ENCODE data around the gene FLNB.

The FLNB gene

DNA sequence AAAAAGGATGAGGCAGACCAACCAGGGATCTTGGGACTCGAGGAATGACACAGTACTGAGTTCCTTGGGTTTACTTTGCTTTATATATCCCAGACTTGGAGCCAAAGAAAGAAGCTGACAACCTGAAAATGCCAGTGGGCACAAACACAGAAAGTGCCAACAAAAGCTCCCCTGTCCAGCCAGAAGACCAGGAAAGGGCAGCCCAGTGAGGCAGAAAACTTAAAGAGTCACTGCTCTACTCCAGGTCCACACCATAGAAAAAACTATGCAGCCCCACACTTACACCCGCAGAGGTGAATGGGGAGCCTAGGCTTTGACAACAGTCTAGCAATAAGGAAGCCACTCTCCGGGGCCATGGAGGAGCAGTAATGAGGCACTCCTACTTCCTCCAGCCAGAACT, 80.3 kb downstream of the FLNB start:
- TF ChIP-seq, protein P1, sequence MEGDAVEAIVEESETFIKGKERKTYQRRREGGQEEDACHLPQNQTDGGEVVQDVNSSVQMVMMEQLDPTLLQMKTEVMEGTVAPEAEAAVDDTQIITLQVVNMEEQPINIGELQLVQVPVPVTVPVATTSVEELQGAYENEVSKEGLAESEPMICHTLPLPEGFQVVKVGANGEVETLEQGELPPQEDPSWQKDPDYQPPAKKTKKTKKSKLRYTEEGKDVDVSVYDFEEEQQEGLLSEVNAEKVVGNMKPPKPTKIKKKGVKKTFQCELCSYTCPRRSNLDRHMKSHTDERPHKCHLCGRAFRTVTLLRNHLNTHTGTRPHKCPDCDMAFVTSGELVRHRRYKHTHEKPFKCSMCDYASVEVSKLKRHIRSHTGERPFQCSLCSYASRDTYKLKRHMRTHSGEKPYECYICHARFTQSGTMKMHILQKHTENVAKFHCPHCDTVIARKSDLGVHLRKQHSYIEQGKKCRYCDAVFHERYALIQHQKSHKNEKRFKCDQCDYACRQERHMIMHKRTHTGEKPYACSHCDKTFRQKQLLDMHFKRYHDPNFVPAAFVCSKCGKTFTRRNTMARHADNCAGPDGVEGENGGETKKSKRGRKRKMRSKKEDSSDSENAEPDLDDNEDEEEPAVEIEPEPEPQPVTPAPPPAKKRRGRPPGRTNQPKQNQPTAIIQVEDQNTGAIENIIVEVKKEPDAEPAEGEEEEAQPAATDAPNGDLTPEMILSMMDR (conservative IDR thresholded peaks at IDR 0.05; ENCODE audit: low read depth): no peak
- no peak for DNase-seq (ENCODE audit: low spot score)
- CTCF ChIA-PET: no interaction called here
- POLR2A ChIA-PET (ENCODE audit: low non-redundant PET): no interaction called here
- H3K27ac ChIP-seq: peak overlapping the region; percentile 35; the same call in 1 of the 2 replicates

DNA sequence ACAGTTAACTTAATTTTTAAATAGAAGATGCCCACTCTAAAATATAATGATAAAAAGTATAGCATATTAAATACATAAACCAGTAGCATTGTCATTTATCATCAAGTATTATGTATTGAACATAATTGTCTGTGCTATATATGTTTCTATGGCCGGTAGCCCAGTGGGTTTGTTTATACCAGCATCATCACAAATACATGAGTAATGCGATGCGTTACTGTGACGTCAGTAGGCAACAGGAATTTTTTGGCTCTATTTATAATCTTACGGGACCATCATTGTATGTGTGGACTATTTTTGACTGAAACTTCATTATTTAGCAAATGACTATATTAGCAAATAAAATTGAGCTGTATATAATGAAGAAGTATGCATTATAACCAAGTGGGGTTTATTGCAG, 82.1 kb downstream of the FLNB start:
- H3K27ac ChIP-seq: no peak overlapping the region
- DNase-seq (ENCODE audit: low spot score): no peak
- TF ChIP-seq, protein P1 (conservative IDR thresholded peaks at IDR 0.05; ENCODE audit: low read depth): no peak
- ChIA-PET CTCF (no interaction called here), POLR2A (ENCODE audit: low non-redundant PET) (no interaction called here)

DNA sequence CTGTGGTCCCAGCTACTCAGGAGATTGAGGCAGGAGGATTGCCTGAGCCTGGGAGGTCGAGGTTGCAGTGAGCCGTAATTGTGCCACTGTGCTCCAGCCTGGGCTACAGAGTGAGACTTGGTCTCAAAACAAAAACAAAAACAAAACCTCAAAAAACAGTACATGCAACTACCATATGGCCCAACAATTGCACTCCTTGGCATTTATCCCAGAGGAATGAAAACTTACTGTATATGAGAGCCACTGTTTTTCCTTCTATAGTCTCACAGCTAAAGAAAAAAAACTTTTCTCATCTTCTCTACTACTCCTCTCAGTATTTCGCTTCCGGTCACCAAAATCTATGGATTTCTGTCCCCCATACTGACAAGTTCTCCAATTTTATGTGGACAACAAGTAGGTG, 84.3 kb downstream of the FLNB start:
- POLR2A ChIA-PET (ENCODE audit: low non-redundant PET): no interaction called here
- TF ChIP-seq, protein P1 (conservative IDR thresholded peaks at IDR 0.05; ENCODE audit: low read depth): no peak
- DNase-seq (ENCODE audit: low spot score): no peak
- H3K27ac ChIP-seq: no peak overlapping the region
- CTCF ChIA-PET: no interaction called here

DNA sequence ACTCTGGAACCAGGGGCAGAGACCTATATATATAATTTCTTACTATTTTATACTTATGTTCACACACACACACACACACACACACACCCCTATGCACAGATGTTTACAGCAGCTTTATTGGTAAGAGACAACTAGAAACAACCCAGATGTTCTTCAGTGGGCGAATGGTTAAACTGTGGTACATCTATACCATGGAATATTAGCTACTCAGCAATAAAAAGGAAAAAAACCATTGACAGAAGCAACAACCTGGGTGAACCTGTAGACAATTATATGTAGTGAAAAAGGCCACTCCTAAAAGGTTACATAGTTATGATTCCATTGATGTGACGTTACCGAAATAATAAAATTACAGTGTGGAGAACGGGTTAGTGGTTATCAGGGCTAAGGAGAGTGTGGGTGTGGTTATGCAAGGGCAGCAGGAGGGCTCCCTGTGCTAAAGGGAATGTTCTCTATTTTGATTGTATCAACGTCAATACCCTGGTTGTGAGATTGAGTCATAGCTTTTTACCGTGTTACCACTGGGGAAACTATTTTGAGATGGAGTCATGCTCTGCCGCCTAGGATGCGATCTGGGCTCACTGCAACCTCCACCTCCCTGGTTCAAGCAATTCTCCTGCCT, 85.5 kb downstream of the FLNB start:
- no peak overlapping the region for H3K27ac ChIP-seq
- TF ChIP-seq, protein P1 (conservative IDR thresholded peaks at IDR 0.05; ENCODE audit: low read depth): no peak
- ChIA-PET CTCF (no interaction called here), POLR2A (ENCODE audit: low non-redundant PET) (no interaction called here)
- DNase-seq (ENCODE audit: low spot score): peak; percentile 57

DNA sequence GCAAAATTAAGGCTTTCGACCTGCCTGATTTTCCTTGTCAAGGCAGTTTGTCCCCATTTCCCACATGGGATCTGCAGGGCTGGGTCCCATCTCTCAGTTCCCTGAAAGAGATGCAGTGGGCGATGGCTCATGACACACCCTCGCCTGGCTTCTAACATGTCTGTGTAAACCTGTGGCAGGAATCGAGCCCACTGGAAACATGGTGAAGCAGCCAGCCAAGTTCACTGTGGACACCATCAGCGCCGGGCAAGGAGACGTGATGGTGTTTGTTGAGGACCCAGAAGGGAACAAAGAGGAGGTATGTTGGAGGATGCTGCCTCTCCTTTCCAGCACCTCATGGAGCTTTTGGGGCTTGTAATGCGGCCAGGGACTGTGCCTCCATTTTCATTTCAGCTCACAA, 86.4 kb downstream of the FLNB start:
- ChIA-PET POLR2A (ENCODE audit: low non-redundant PET) (no interaction called here), CTCF (no interaction called here)
- TF ChIP-seq, protein P1 (conservative IDR thresholded peaks at IDR 0.05; ENCODE audit: low read depth): no peak
- no peak overlapping the region for H3K27ac ChIP-seq
- no peak for DNase-seq (ENCODE audit: low spot score)

DNA sequence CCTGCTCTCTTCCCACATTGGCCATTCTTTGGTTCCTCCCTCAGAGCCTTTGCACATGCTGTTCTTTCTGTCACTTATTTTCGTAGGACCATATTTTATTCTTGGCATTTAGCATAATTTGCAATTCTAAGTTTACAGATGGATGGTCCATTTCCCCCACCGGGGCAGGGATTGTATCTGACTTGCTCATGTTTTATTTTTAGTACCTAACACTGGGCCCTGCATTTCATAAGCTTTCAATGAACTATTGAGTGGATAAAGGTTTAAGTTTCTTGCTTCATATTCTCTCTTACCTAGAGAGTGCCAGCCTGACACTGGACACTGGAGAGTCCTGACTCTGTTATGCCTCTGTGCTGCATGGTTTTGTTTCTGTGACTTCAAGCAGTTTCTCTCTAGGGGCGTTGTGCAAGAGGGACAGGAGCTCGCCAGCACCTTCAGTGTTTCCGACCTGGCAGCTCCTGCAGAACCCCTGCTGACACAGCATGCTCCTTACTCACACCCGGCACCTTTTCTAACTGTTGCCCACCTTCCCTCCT, 87.4 kb downstream of the FLNB start:
- H3K27ac ChIP-seq: peak overlapping the region; percentile 30; the same call in 1 of the 2 replicates
- ChIA-PET CTCF (no interaction called here), POLR2A (ENCODE audit: low non-redundant PET) (no interaction called here)
- TF ChIP-seq, protein P1 (conservative IDR thresholded peaks at IDR 0.05; ENCODE audit: low read depth): no peak
- no peak for DNase-seq (ENCODE audit: low spot score)
